HepG2 (cell line): Measurements from ENCODE around the gene HEY2. TPM values are rescaled to one million over a fixed set of nuclear protein-coding genes. Genes with fewer than 3 reads are reported as not detected.

Experiments
- ATF4 ChIP-seq, 2 experiments: fragments of 450-650 bp in 1 of 2; sonication (generic) in 1 of 2; formaldehyde crosslinking; IDR thresholded peaks; 2 replicates each; pipeline versions ENCODE4 v1.5.0 to v1.8.0; 2020 to 2022; ENCODE audit warnings: mild to moderate bottlenecking in 1 of 2, missing genetic modification reagents in 1 of 2
- ATM ChIP-seq: fragments of 450-650 bp; IDR thresholded peaks from 2 replicates; pipeline ENCODE4 v1.7.1; 2017; ENCODE audit warnings: mild to moderate bottlenecking, borderline replicate concordance
- ATRX ChIP-seq: sonication (generic); formaldehyde crosslinking; IDR thresholded peaks from 2 replicates; pipeline ENCODE4 v1.4.0; 2020; ENCODE audit warnings: missing genetic modification reagents, borderline replicate concordance
- CAMTA2 ChIP-seq: sonication (generic); formaldehyde crosslinking; IDR thresholded peaks from 2 replicates; pipeline ENCODE4 v1.4.0; 2020; ENCODE audit warnings: mild to moderate bottlenecking, missing genetic modification reagents, borderline replicate concordance
- CSRNP1 ChIP-seq: sonication (generic); formaldehyde crosslinking; IDR thresholded peaks from 2 replicates; pipeline ENCODE4 v1.8.1; 2023; ENCODE audit warnings: mild to moderate bottlenecking, missing genetic modification reagents
- FUBP1 ChIP-seq: sonication (generic); formaldehyde crosslinking; IDR thresholded peaks from 2 replicates; pipeline ENCODE4 v1.5.1; 2020; ENCODE audit warnings: missing genetic modification reagents, mild to moderate bottlenecking, borderline replicate concordance
- GFI1 ChIP-seq: sonication (generic); formaldehyde crosslinking; IDR thresholded peaks from 2 replicates; pipeline ENCODE4 v1.5.0; 2020; ENCODE audit warnings: missing genetic modification reagents, mild to moderate bottlenecking, borderline replicate concordance
- HINFP ChIP-seq: sonication (generic); formaldehyde crosslinking; IDR thresholded peaks from 2 replicates; pipeline ENCODE4 v1.4.0; 2020; ENCODE audit warnings: low read depth, mild to moderate bottlenecking, missing genetic modification reagents
- KDM4B ChIP-seq: sonication (generic); formaldehyde crosslinking; IDR thresholded peaks from 2 replicates; pipeline ENCODE4 v1.4.0; 2020; ENCODE audit warnings: missing genetic modification reagents
- MIER2 ChIP-seq: IDR thresholded peaks from 2 replicates; pipeline ENCODE4 v1.6.1; 2016; ENCODE audit warnings: missing biosample characterization, missing genetic modification reagents
- NFRKB ChIP-seq: fragments of 450-650 bp; IDR thresholded peaks from 2 replicates; pipeline ENCODE4 v1.6.1; 2017
- POLR2AphosphoS5 ChIP-seq: IDR thresholded peaks from 2 replicates; pipeline ENCODE4 v1.6.1; 2012; ENCODE audit warnings: low read depth, low read length
- SIN3A ChIP-seq: IDR thresholded peaks from 2 replicates; pipeline ENCODE4 v1.6.1; 2011; ENCODE audit warnings: low read depth, mild to moderate bottlenecking, control low read depth, low read length, borderline replicate concordance
- SIN3B ChIP-seq: fragments of 150-350 bp; IDR thresholded peaks from 2 replicates; pipeline ENCODE4 v1.6.1; 2014; ENCODE audit warnings: low read length
- SOX6 ChIP-seq, 2 experiments: fragments of 450-650 bp in 1 of 2; sonication (generic) in 1 of 2; formaldehyde crosslinking in 1 of 2; IDR thresholded peaks; 2 replicates each; pipeline versions ENCODE4 v1.4.0 to v1.6.1; 2017 to 2020; ENCODE audit warnings: antibody characterized with exemption in 1 of 2, mild to moderate bottlenecking in 1 of 2, missing genetic modification reagents in 1 of 2
- YEATS2 ChIP-seq: sonication (generic); formaldehyde crosslinking; IDR thresholded peaks from 2 replicates; pipeline ENCODE4 v1.4.0; 2020; ENCODE audit warnings: missing genetic modification reagents, borderline replicate concordance
- ZGPAT ChIP-seq: IDR thresholded peaks from 2 replicates; pipeline ENCODE4 v1.6.1; 2016; ENCODE audit warnings: mild to moderate bottlenecking
- ZKSCAN5 ChIP-seq: sonication (generic); formaldehyde crosslinking; IDR thresholded peaks from 2 replicates; pipeline ENCODE4 v1.5.1; 2020; ENCODE audit warnings: mild to moderate bottlenecking, missing genetic modification reagents
- ZNF567 ChIP-seq: sonication (generic); formaldehyde crosslinking; IDR thresholded peaks from 2 replicates; pipeline ENCODE4 v1.8.1; 2023; ENCODE audit warnings: mild to moderate bottlenecking, missing genetic modification reagents, borderline replicate concordance
- ZNF674 ChIP-seq: sonication (generic); formaldehyde crosslinking; IDR thresholded peaks from 2 replicates; pipeline ENCODE4 v1.5.0; 2020; ENCODE audit warnings: low read depth, mild to moderate bottlenecking, missing genetic modification reagents
- ZNF816 ChIP-seq: sonication (generic); formaldehyde crosslinking; IDR thresholded peaks from 2 replicates; pipeline ENCODE4 v1.8.0; 2022; ENCODE audit warnings: missing genetic modification reagents, mild to moderate bottlenecking, borderline replicate concordance
- polyA plus RNA-seq, 8 experiments: library from polyadenylated mRNA; depleted of rRNA in 3 of 8; stranded (reverse) in 7 of 8; unstranded in 1 of 8; fragments of >200 nt; fragmentation: Illumina TruSeq in 4 of 8; extraction: Trizol in 4 of 8; gene quantifications; 2 replicates each; pipeline versions ENCODE4 v1.2.1 to v1.2.3, GENCODE V29; 2011 to 2016; ENCODE audit warnings: low read depth in 4 of 8, missing spikeins in 1 of 8, mixed read lengths in 1 of 8; ENCODE audit not compliant: insufficient read depth in 1 of 8
- total RNA-seq, 5 experiments: library from RNA; depleted of rRNA; stranded (reverse); fragments of >200 nt; fragmentation: Illumina TruSeq; extraction: Trizol; gene quantifications; 2 replicates each; pipeline ENCODE4 v1.2.3, GENCODE V29; 2016; ENCODE audit warnings: low read depth in 1 of 5

Gene HEY2
- total and polyA plus RNA-seq, 2 of the 13 experiments (the other 11 are each of a cell fraction or from before 2014, with no cell fraction given): 0.04 TPM

GRCh38 chr6:125789576-125790357 is 40.3 kb downstream of the HEY2 start (continued):
- TF ChIP-seq ZGPAT (peak; percentile 23; the same call in 1 of the 2 replicates), ATM (no peak), POLR2AphosphoS5 (peak; percentile 61), ZNF816 (CRISPR knock-in tag) (no peak), SIN3A (0 out of 2 replicates have a peak, but pooled peaks have one; percentile 7), FUBP1 (CRISPR knock-in tag) (no peak), ZNF674 (CRISPR knock-in tag) (no peak), MIER2 (0 out of 2 replicates have a peak, but pooled peaks have one; percentile 45), KDM4B (CRISPR knock-in tag) (peak; percentile 16; the same call in 1 of the 2 replicates), NFRKB (no peak), ATF4 (CRISPR knock-in tag; IDR thresholded peaks at IDR 0.05) (peak in 1 of 2 experiments; percentile 69; a peak in 1 of 4 replicates), ZNF567 (CRISPR knock-in tag) (0 out of 2 replicates have a peak, but pooled peaks have one; percentile 47), CAMTA2 (CRISPR knock-in tag) (no peak), CSRNP1 (CRISPR knock-in tag) (0 out of 2 replicates have a peak, but pooled peaks have one; percentile 22), ZKSCAN5 (CRISPR knock-in tag) (no peak), SIN3B (no peak), SOX6 (IDR thresholded peaks at IDR 0.05) (no peak), SOX6 (CRISPR knock-in tag; IDR thresholded peaks at IDR 0.05) (peak; percentile 54), HINFP (CRISPR knock-in tag) (peak; percentile 93), ATRX (CRISPR knock-in tag) (no peak), GFI1 (CRISPR knock-in tag) (0 out of 2 replicates have a peak, but pooled peaks have one; percentile 28), YEATS2 (peak; percentile 58; the same call in 1 of the 2 replicates)
